KMS-11 (cell line): Measurements from ENCODE around the gene RDX.

Experiments used
- H2AFZ ChIP-seq: fragments of 200-600 bp; sonication (generic); 2 replicates; pipeline ENCODE4 v1.6.1; 2016; ENCODE audit warnings: antibody characterized with exemption, mixed run types, low read depth
- H3K27ac ChIP-seq: fragments of 200-600 bp; sonication (generic); 2 replicates; pipeline ENCODE4 v1.6.1; 2016; ENCODE audit warnings: mild to moderate bottlenecking, mixed run types
- H3K27me3 ChIP-seq: fragments of 200-600 bp; sonication (generic); 2 replicates; pipeline ENCODE4 v1.6.1; 2017; ENCODE audit warnings: mild to moderate bottlenecking, low read depth, mixed run types, moderate library complexity; ENCODE audit not compliant: insufficient read depth
- H3K36me3 ChIP-seq: fragments of 200-600 bp; sonication (generic); 2 replicates; pipeline ENCODE4 v1.6.1; 2017; ENCODE audit warnings: mild to moderate bottlenecking, mixed run types; ENCODE audit not compliant: insufficient read depth
- H3K4me1 ChIP-seq: fragments of 200-600 bp; sonication (generic); 2 replicates; pipeline ENCODE4 v1.6.1; 2016; ENCODE audit warnings: mild to moderate bottlenecking, low read depth, mixed run types; ENCODE audit not compliant: poor library complexity, severe bottlenecking
- H3K4me2 ChIP-seq: fragments of 200-600 bp; sonication (generic); 2 replicates; pipeline ENCODE4 v1.7.0; 2016; ENCODE audit warnings: mild to moderate bottlenecking, mixed run types
- H3K4me3 ChIP-seq: fragments of 200-600 bp; sonication (generic); IDR thresholded peaks from 2 replicates; pipeline ENCODE4 v1.6.1; 2017; ENCODE audit warnings: low read depth, low read length, mixed read lengths; ENCODE audit not compliant: insufficient read depth
- H3K79me2 ChIP-seq: fragments of 200-600 bp; sonication (generic); 2 replicates; pipeline ENCODE4 v1.6.1; 2016; ENCODE audit warnings: low read depth, mixed run types; ENCODE audit not compliant: insufficient read depth
- H3K9ac ChIP-seq: fragments of 200-600 bp; sonication (generic); 2 replicates; pipeline ENCODE4 v1.6.1; 2016; ENCODE audit warnings: mild to moderate bottlenecking, mixed run types
- H4K20me1 ChIP-seq: fragments of 200-600 bp; sonication (generic); 2 replicates; pipeline ENCODE4 v1.6.1; 2016; ENCODE audit warnings: mild to moderate bottlenecking, mixed run types; ENCODE audit not compliant: insufficient read depth
- TF ChIP-seq, protein P1 (sequence below): fragments of 200-600 bp; sonication (generic); conservative IDR thresholded peaks from 2 replicates; pipeline ENCODE4 v1.6.1; 2017; ENCODE audit warnings: low read depth, mild to moderate bottlenecking, antibody characterized with exemption, low read length, moderate library complexity, mixed read lengths

RDX gene

DNA sequence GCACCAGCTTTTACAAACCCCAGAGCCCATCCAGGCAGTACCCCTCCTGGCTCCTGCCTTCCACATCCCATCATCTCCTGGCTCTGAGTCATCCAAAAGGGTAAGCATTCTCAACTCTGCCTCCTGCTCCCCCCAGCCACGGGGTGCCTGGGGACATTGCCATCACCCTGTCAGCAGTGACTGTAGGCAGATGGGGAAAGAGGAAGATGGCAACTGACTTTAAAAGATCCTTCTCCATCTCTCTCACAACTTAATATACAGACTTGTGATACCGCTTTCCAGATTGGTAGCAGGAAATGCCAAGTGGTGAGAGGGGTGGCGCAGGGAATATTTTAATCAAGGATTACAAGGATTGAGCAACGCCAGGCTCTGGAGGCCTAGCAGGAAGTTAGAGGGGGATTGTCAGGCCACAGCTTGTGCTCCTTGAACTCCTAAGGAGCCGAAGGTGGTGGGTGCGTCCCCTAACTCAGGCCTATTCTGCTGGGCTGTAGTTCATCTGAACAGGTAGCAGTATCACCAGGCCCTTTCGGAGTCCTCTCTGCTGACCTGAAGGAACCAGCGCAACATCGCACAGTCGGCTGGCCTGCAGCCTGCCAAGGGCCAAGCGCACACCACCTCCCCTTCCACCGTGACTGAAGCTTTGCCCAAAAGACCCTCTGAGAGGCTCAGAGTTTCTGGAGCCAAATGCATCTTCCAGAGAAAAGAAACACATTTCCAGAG is 119.9 kb downstream of the RDX start:
- TF ChIP-seq, protein P1, sequence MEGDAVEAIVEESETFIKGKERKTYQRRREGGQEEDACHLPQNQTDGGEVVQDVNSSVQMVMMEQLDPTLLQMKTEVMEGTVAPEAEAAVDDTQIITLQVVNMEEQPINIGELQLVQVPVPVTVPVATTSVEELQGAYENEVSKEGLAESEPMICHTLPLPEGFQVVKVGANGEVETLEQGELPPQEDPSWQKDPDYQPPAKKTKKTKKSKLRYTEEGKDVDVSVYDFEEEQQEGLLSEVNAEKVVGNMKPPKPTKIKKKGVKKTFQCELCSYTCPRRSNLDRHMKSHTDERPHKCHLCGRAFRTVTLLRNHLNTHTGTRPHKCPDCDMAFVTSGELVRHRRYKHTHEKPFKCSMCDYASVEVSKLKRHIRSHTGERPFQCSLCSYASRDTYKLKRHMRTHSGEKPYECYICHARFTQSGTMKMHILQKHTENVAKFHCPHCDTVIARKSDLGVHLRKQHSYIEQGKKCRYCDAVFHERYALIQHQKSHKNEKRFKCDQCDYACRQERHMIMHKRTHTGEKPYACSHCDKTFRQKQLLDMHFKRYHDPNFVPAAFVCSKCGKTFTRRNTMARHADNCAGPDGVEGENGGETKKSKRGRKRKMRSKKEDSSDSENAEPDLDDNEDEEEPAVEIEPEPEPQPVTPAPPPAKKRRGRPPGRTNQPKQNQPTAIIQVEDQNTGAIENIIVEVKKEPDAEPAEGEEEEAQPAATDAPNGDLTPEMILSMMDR = no peak
- Histone ChIP-seq H2AFZ (no peak overlapping the region), H3K27me3 (no peaks in the 10 kb centered on the region), H3K4me3 (no peak overlapping the region), H3K36me3 (no peaks in the 10 kb centered on the region), H3K9ac (no peak overlapping the region), H3K4me2 (no peak overlapping the region), H4K20me1 (no peaks in the 10 kb centered on the region), H3K27ac (no peak overlapping the region), H3K4me1 (no peaks in the 10 kb centered on the region), H3K79me2 (no peaks in the 10 kb centered on the region)

DNA sequence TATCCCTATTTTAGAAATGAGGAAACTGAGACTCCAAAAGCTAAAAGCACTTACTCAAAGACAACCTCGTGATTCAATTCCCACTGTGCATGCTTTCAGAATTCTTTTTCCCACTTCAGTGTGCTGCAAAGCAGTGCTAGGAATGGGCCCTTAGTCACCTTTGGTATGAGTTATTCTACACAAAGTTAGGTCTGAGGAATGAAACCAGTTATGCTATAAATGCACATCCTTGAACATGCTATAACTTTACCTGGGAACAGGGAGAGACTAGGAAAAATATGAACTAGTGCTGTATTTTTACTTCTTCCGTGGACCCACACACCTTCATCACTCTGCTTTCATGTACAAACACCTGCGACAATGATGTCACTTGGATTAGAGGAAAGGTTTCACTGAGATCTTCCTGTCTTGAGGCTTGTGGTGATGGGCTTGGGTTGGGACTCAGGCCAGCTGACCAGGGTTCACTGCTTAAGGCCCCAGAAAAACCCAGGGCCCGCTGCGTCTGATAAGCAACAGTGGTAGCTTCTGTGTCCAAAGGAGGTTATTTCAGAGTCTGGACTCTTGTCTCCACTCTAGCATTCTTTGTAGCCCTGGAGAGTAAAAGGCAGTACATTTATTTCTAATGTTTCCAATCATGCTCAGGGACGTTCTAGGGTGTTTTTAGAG is 121.6 kb downstream of the RDX start:
- Histone ChIP-seq H3K27me3 (no peaks in the 10 kb centered on the region), H3K36me3 (no peaks in the 10 kb centered on the region), H2AFZ (no peak overlapping the region), H3K79me2 (no peaks in the 10 kb centered on the region), H3K4me3 (no peak overlapping the region), H3K4me1 (no peaks in the 10 kb centered on the region), H3K4me2 (no peak overlapping the region), H4K20me1 (no peaks in the 10 kb centered on the region), H3K27ac (no peak overlapping the region), H3K9ac (no peak overlapping the region)
- TF ChIP-seq, protein P1 = no peak

DNA sequence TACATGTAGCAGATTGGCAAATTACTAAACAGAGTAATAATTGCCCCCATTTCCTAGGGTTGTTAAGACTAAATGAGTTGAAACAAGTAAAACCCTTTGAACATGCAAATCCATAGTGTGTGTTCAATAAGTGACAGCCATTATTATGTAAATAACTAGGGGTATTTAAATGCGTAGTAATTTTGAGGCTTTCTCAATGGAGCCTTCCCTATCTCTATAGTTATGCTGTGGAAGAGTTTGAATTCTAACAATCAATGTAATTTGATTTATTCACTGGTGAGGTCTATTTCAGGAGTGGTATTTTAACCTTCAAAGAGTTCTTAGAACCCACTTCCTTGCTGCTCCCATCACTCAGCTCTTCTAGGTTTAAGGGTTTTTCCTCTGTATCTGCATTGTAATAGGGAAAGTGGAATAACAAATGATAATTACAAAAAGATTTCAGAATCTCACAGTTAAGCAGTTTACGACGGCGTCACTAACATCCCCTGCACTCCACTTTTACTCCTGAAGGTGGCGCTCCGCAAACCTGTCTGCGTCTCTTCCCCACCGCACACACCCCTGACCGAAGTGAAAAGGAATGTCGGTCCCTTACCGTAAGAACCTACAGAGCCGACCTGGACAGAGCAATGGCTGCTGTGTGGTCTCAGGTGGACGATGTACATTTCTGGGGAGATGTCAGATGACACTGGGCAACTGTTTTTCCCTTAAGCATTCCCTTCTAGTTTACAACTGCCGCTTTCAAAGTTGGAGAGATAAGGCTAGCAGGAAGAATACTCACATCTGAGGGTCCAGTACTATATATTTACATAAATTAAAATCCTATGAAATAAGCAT is 122.4 kb downstream of the RDX start:
- no peaks in the 10 kb centered on the region for H3K27me3 ChIP-seq
- TF ChIP-seq, protein P1 = peak; percentile 32; the same call in 1 of the 2 replicates
- no peaks in the 10 kb centered on the region for H3K4me1 ChIP-seq
- no peak overlapping the region for H3K4me3 ChIP-seq
- no peaks in the 10 kb centered on the region for H4K20me1 ChIP-seq
- no peak overlapping the region for H3K9ac ChIP-seq
- no peak overlapping the region for H2AFZ ChIP-seq
- H3K27ac ChIP-seq = no peak overlapping the region
- no peak overlapping the region for H3K4me2 ChIP-seq
- H3K79me2 ChIP-seq = no peaks in the 10 kb centered on the region
- H3K36me3 ChIP-seq = no peaks in the 10 kb centered on the region

DNA sequence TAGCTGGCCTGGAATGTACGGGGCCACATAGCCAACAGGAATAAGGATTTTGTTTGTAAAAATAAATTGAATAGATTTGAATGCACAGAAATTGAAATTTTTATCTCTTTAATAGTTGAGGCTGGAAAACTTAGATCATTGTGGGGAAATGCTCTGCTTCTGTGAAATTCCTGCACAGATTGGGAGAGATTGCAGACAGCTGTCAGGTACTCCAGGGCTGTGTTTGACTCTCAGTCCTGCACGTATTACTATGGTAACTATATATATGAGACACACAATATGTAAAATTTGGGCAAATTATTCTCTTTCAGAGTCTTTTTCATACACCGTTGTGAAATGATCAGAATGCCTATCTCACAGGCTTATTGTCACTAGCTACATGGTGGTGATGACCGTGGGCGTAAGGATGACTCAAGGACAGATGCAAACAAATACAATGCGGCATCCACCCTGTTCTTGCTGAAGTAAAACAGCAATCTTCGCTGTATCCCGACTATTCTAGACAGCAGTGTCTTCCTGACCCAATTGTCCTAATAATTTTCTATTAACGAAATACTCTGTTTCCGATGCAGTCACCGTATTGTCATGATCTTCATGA is 123.8 kb downstream of the RDX start:
- no peak overlapping the region for H3K9ac ChIP-seq

More for the DNA sequence above, 123.8 kb downstream of the RDX start:
- Histone ChIP-seq H3K4me2 (no peak overlapping the region), H4K20me1 (no peaks in the 10 kb centered on the region), H3K27ac (no peak overlapping the region), H3K27me3 (no peaks in the 10 kb centered on the region), H2AFZ (no peak overlapping the region), H3K79me2 (no peaks in the 10 kb centered on the region), H3K4me3 (no peak overlapping the region), H3K36me3 (no peaks in the 10 kb centered on the region), H3K4me1 (no peaks in the 10 kb centered on the region)
- TF ChIP-seq, protein P1 = no peak
